OCI-LY7 (cell line): ENCODE results near the gene KIAA1549.

Experiments
- EZH2phosphoT487 ChIP-seq: fragments of 200-600 bp; sonication (generic); IDR thresholded peaks from 2 replicates; pipeline ENCODE4 v1.6.1; 2018; ENCODE audit warnings: low read depth, borderline replicate concordance, mild to moderate bottlenecking, mixed run types, antibody characterized with exemption, low read length, moderate library complexity, mixed read lengths
- TF ChIP-seq, protein P1 (sequence below): fragments of 200-600 bp; sonication (generic); conservative IDR thresholded peaks from 2 replicates; pipeline ENCODE4 v1.5.1; 2014; ENCODE audit warnings: mild to moderate bottlenecking, antibody characterized with exemption, low read length, moderate library complexity, mixed read lengths

- TF ChIP-seq, protein P1, sequence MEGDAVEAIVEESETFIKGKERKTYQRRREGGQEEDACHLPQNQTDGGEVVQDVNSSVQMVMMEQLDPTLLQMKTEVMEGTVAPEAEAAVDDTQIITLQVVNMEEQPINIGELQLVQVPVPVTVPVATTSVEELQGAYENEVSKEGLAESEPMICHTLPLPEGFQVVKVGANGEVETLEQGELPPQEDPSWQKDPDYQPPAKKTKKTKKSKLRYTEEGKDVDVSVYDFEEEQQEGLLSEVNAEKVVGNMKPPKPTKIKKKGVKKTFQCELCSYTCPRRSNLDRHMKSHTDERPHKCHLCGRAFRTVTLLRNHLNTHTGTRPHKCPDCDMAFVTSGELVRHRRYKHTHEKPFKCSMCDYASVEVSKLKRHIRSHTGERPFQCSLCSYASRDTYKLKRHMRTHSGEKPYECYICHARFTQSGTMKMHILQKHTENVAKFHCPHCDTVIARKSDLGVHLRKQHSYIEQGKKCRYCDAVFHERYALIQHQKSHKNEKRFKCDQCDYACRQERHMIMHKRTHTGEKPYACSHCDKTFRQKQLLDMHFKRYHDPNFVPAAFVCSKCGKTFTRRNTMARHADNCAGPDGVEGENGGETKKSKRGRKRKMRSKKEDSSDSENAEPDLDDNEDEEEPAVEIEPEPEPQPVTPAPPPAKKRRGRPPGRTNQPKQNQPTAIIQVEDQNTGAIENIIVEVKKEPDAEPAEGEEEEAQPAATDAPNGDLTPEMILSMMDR = no peak
- TF ChIP-seq EZH2phosphoT487 = no peak
These were observed 10.2 kb downstream of the KIAA1549 start for GRCh38 chr7:138970952-138971351.
